Measurements from ENCODE around the gene SEPHS1.
A peak's percentile ranks its signal among the peaks of the same experiment; 100 is the strongest.

Gene SEPHS1

GRCh38 chr10:13327534-13327933 lies 20.6 kb downstream of the SEPHS1 start:
- no peak for DNase-seq (ENCODE audit: low read depth)

- DNase-seq (ENCODE audit: low read depth) = no peak
These were observed 25.4 kb downstream of the SEPHS1 start for GRCh38 chr10:13322615-13323148.

DNA sequence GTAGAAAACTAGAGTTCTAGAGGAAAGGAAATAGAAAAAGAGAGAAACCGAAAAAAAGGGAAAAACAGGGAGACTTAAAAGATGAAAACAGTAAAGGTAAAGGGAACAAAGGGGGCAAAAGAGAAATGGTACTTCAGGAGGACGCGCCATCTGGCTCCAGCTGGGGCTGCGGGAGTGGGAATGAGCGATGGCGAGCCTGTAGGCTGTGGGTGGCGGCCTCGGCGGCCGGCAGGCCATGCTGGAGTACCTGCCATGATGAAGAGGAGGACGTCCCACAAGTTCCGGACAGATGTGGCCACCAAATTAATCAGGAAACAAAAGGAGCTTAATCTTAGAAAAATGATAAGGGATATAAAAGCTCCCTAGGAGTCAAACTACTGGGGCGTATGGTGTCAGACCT lies 26.5 kb downstream of the SEPHS1 start:
- no peak for DNase-seq (ENCODE audit: low read depth)

- DNase-seq (ENCODE audit: low read depth) = no peak
These were observed 28.9 kb downstream of the SEPHS1 start for GRCh38 chr10:13319166-13319565.

DNA sequence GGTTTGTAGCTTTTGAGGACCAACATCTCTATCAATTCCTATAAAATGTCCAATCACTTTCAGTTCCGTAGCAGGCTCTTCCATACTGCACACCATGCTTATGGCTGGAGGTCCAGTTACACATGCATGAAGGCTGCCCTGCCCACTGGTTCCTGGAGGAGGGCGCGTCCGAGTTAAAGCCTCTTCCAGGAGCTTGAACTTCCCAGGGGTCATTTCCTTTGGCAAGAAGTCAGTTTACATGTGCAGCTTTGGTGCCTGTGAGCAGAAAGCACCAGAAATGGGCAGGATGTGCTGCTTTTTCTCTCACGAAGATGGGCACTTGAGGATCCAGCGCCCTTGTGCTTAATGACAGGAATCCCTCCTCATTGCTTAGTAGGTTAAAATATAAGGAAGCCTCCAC lies 30.6 kb downstream of the SEPHS1 start:
- DNase-seq (ENCODE audit: low read depth) = no peak

- DNase-seq (ENCODE audit: low read depth) = no peak
These were observed 31.3 kb downstream of the SEPHS1 start for GRCh38 chr10:13316635-13317311.

DNA sequence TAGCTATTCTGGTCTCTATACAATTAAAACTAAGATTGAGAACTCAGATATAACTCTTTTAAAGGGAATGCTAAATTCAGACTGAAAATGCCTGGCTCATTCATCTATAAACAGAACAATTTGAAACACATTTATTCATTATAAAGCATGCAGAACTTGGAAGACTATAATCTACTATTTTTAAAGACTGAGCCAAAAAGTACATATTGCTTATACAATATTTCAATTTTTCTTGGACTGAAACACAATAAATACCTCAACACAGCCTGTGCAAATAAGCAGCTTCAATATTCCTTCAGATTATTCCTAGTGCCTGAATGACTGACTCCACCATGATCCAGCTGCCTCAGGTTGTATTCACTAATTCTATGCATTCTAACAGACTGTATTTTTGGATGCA lies 32.7 kb downstream of the SEPHS1 start:
- DNase-seq (ENCODE audit: low read depth) = no peak

DNA sequence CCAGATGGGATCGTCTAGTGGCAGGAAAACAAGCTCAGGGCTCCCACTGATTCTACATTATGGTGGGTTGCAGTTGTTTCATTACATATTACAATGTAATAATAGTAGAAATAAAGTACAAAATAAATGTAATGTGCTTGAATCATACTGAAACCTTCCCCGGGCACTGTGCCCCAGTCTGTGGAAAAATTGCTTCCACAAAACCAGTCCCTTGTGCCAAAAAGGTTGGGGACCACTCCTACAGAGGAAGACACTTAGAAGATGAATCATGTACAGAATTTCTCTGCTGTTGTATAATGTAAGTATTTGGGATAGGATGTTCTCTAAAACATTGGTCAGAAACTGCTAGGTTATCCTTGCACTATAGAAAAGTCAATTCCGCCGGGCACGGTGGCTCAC lies 36.9 kb downstream of the SEPHS1 start:
- no peak for DNase-seq (ENCODE audit: low read depth)

DNA sequence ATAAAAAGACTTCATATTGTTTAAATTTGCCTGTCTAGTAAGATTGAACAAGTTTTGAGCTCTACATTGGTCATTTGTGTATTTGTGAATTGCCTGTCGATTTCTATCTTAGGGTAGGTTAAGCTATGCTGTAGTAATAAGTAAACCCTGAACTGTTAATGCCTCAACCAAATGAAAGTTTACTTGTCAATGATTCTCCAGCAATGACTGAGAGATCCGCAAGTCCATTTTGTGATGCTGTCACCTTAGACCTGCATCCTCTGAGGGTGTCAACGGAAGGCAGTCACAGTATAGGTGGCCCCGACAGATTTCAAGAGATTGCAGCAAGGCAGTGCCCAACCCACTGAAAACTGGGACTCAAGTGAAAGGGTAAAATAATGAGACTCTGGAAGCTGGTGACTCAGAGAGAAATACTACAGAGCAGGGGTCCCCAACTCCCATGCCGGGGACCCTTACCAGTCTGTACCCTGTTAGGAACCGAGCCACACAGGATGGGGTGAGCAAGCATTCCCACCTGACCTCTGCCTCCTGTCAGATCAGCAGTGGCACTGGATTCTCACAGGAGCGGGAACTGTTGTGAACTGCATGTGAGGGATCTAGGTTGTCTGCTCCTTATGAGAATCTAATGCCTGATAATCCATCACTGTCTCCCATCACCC lies 37.4 kb downstream of the SEPHS1 start:
- no peak for DNase-seq (ENCODE audit: low read depth)

- DNase-seq (ENCODE audit: low read depth) = no peak
These were observed 38.3 kb downstream of the SEPHS1 start for GRCh38 chr10:13309792-13310191.

- DNase-seq (ENCODE audit: low read depth) = no peak
These were observed 40.0 kb downstream of the SEPHS1 start for GRCh38 chr10:13308096-13308495.

DNA sequence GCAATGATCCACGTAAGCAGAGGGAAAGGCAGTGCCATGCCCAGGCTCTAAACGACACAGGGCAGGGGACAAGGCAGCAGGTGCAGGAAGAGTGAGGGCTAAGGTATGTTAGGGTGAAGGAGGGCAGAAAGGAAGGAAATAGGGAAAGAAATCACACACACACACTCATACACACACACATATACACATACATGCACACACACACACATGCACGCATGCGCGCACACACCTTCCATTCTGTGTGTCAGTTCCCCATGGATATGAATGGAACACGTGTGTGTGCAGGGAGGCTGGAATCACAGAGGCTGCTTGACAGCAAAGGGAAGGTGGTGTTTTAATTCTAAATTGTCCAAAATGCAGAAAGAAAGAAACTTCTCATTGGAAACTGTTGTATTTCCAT lies 42.0 kb downstream of the SEPHS1 start:
- no peak for DNase-seq (ENCODE audit: low read depth)

- no peak for DNase-seq (ENCODE audit: low read depth)
These were observed 45.1 kb downstream of the SEPHS1 start for GRCh38 chr10:13302821-13303555.

DNA sequence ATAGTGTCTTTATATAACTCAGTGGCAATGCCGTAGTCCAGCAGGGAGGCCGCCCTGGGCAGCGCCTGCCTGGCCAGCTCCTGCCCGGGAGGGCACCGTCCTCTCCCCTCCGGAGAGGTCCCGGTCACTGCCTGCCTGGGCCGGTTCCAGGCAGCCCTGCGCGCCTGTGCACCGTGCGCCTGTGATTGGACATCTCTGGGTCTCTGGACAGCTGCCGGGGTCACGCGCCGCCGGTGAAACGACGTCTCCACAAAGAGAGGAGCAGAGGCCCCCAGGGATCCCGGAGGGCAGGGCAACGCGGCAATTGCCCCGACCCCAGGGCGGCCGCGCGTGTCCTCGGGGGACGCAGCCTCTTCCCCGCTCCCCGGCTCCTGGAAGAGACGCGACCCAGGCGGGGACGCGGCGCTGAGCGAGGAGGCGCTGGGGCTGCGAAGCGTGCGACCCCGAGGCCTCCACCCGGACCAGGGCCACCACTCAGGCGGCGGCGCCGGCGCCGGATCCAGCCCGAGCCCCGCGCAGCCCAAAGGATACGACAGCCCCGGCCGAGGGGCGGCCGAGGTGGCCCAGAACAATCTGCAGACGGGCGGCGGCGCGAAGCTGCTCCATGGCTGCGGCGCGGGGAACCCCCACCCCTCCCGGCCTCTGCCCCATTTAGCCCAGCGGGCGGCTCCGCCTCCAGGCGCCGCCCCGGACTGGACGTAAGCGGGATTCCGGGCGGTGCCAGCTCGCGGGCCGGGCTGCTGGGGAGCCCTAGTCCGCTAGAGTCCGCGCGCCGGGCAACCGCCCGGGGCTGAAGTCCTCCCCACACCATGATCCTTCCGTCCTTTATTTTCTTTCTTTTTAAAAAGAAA lies 48.4 kb downstream of the SEPHS1 start, which contains the start of gene PHYH:
Gene PHYH, minus strand, starts transcription at position 628 of the 851 bp plus-strand sequence. Its CDS starts 22 bp downstream, at position 606.
- DNase-seq (ENCODE audit: low read depth) = peak; percentile 64

- no peak for DNase-seq (ENCODE audit: low read depth)
These were observed 49.2 kb downstream of the SEPHS1 start for GRCh38 chr10:13298748-13299436.

- DNase-seq (ENCODE audit: low read depth) = no peak
These were observed 51.6 kb downstream of the SEPHS1 start for GRCh38 chr10:13296476-13296875.

DNA sequence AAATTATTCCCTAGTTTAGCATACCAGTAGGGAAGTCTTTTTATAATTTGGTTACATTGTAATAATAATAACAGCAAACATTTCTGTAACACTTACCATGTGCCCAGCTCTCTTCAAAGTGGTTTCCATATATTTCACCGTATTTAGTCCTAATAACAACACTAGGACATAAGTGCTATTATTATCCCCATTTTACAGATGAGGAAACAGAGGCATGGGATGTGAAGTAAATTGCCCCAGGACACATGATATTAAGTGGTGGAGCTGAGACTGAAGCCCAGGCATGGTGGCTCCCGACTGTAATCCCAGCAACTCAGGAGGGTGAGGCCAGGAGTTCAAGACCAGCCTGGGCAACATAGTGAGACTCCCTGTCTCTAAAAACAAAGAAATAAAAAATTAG lies 53.3 kb downstream of the SEPHS1 start:
- DNase-seq (ENCODE audit: low read depth) = no peak

DNA sequence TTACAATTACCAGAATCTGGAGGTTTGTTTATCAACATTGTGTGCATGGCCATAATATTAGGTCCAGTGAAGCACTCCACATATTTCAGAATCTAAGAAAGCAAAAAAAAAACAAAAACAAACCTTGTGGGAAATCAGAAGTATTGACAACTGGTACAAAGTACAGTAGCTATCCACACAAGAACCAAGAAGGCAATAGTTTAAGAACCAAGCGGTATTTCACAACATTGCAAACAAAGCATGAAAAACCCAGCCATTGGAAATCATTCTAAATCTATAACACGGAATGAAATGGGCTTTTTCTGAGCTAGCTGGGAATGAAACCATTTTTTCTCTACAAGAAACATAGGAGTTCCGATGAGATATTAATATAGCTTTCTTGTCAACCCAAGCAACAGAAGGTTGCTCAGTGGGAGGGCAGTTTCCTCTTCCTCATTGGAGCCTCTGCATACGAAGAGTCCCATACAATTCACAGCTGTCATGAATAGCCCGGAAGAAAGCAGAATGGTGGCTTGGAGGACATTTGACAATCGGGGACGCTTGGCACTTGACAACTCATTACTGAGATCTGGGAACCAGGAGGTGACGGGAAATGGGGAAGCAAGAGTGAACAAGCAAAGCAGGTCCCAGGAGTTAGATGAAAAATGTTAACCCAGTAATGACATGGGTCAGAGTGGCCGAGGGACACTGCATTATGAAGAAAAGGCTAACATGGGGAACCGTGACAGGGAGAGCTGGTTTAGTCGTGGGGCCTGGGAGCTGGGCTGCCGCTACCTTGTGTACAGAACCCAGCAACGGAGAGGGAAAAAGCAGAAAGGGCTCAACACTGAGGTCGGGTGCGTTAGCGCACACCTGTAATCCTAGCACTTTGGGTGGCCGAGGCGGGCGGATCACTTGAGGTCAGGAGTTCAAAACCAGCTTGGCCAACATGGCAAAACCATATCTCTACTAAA lies 56.0 kb downstream of the SEPHS1 start:
- DNase-seq (ENCODE audit: low read depth) = no peak

DNA sequence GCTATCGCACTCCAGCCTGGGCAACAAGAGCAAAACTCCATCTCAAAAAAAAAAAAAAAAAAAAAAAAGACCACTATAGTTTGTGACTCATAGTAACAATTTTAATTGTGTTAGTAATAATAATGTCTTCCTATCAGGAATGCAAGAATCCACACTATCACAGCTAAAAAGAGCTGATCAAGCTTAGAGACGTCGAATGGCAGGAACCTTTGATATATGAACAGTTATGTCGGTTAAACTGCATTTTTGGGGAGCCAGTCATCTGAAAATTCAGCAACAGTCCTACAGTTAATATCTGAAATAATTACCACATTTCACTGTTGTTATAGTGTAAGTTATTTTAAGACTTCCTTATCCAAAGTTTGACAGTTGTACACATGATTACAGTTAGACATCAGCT lies 57.0 kb downstream of the SEPHS1 start:
- DNase-seq (ENCODE audit: low read depth) = no peak

GRCh38 chr10:13284050-13284449 lies 64.0 kb downstream of the SEPHS1 start:
- no peak for DNase-seq (ENCODE audit: low read depth)
